ENCODE data around the gene RNF138.
"Not testable (repeated sequence)": the region's sequence is repeated elsewhere in the genome, so short reads cannot be mapped to it uniquely, and the experiment has no call there.

Gene RNF138

DNA sequence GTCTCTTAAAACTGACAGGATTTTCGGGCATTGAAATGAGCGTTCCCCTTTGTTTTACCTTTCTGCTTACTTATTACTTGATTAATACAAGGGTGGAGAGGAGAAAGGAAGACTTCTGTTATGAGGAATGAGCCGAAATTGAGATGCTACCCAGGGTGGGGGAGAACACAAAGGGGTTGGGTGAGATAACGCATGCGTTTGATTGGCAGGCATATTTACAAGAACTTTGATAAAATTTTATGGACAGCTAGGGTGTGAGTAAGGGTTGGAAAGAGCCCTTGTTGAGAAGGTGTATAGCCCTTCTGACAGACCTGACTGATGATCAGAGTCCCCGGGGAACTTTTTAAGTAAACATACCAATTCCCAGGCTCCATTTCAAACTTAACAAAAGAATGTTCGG is 1.8 kb downstream of the RNF138 start:
- FAIRE-seq: no peak
- DNase-seq (ENCODE audit: extremely low spot score, insufficient read length, low read depth): no peak

DNA sequence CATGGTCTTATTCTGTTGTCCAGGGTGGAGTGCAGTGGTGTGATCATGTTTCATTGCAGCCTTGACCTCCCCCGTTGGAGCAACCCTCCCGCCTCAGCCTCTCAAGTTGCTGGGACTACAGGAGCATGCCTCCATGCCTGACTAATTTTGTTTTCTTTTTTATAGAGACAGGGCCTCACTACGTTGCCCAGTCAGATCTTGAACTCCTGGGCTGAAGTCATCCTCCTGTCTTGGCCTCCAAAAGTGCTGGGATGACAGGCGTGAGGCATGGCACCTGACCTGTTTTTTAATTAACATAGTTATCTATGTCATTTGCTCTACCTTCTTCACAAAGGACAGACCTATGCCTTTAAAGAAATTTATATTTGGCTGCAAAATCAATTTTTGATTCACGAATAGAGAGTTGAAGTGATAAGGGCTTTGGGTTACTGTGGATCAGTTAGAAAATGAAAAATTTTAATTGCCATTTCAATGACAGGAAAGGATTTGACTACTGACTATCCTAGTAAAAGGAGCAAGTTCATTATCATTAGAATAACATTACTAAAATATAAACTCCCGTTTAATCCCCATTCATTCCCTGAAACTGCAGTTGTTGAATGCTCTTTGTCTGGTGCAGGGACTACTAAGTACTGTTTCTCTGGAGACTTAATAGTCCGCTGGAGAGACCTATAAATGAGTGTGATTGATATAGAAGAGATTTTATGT is 3.7 kb downstream of the RNF138 start:
- DNase-seq (ENCODE audit: extremely low spot score, insufficient read length, low read depth) (no peak), FAIRE-seq (peak; percentile 39)

DNA sequence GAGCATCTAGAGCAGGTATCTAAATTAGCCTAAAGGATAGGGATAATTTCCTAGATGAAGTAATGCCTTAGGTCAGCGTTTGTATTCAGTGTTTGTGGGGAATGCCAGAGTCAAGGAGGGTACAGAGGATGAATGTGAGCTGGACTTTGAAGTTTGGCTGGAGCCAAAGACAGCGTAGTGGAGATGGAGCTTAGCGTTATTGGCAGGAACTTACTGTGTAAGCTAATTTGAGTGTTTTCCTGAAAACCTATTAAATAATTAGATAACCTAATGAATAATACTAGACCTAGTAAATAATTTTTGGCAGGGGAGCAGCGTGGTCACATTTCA is 4.2 kb downstream of the RNF138 start:
- FAIRE-seq (no peak), DNase-seq (ENCODE audit: extremely low spot score, insufficient read length, low read depth) (no peak)

DNA sequence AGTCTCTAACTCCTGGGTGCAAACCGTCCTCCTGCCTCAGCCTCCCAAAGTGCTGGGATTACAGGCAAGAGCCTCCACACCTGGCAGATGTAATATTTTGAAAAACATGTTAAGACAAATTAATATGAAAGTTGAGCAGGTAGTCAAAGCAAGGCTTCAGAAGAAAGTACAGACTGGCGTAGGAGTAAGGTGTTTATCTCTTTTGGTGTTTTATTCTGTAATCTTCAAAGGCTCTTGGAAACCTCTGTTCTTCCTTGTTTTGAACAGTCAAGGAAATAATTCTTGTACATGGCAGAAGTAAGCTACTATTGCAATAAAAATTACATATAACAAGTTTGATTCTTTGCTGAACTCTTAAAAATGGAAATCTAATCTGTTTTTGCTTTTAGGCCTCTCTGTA is 5.3 kb downstream of the RNF138 start:
- no peak for FAIRE-seq

DNA sequence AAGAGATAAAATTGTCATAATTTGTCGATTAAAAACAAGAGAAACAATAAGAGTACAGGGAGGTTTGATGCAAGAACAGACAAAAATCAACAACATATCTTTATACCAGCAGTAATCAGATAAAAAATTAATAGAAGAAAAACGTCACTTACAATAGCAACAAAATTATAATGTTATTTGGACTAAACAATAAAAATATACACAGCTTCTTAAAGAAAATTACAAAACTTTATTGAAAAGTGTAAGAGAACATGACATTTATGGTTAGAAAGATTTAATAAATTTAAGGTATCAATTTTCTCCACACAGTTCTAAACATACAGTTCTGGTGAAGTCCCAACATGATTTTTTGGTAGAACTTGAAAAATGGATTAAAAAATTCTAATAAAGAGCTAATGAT is 12.8 kb downstream of the RNF138 start:
- FAIRE-seq: no peak

More for the DNA sequence above, 5.3 kb downstream of the RNF138 start:
- no peak for DNase-seq (ENCODE audit: extremely low spot score, insufficient read length, low read depth)

DNA sequence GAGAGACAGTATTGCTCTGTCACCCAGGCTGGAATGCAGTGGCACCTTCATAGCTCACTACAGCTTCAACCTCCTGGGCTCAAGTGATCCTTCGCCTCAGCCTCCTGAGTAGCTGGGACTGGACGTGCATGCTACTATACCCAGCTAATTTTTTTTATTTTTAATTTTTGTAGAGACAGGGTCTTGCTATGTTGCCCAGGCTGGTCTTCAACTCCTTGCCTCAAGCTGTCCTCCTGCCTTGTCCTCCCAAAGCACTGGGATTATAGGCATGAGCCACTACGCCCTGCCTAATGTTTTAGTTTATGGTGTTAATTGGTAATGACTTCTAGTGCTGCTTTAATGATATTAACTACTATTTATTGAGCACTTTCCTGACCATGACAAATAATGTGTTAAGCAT is 18.3 kb downstream of the RNF138 start:
- FAIRE-seq: no peak
- DNase-seq (ENCODE audit: extremely low spot score, insufficient read length, low read depth): no peak

More for the DNA sequence above, 12.8 kb downstream of the RNF138 start:
- DNase-seq (ENCODE audit: extremely low spot score, insufficient read length, low read depth): no peak

DNA sequence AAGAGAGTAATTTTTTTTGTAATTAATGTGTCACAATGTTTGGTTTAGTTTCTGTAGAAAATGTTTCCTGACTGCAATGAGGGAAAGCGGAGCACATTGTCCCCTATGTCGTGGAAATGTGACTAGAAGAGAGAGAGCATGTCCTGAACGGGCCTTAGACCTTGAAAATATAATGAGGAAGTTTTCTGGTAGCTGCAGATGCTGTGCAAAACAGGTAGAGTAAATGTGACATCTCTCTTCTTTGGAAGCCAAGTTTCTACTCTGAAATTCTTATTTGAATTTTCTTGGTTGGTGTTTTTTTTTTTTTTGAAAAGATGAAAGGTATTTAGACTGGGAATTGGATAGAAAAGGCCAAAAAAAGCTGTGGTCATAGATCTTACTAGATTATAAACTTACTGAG is 20.0 kb downstream of the RNF138 start:
- FAIRE-seq (no peak), DNase-seq (ENCODE audit: extremely low spot score, insufficient read length, low read depth) (no peak)

DNA sequence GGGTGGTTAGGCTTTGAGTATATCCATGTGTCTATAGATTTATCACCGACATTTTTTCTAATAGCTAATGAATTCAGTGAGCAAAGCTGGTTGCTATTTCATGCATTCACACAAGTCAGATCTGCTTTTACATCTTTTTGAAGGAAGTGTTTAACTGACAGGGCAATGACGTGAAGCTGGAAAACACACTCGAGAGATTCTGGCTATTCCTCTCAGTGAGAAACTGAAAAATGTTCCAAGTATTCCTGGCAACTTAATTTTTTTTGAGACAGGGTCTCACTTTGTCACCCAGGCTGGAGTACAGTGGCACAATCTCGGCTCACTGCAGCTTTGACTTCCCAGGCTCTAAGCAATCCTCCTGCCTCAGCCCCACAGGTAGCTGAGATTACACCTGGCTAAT is 21.2 kb downstream of the RNF138 start:
- DNase-seq (ENCODE audit: extremely low spot score, insufficient read length, low read depth) (no peak), FAIRE-seq (no peak)

DNA sequence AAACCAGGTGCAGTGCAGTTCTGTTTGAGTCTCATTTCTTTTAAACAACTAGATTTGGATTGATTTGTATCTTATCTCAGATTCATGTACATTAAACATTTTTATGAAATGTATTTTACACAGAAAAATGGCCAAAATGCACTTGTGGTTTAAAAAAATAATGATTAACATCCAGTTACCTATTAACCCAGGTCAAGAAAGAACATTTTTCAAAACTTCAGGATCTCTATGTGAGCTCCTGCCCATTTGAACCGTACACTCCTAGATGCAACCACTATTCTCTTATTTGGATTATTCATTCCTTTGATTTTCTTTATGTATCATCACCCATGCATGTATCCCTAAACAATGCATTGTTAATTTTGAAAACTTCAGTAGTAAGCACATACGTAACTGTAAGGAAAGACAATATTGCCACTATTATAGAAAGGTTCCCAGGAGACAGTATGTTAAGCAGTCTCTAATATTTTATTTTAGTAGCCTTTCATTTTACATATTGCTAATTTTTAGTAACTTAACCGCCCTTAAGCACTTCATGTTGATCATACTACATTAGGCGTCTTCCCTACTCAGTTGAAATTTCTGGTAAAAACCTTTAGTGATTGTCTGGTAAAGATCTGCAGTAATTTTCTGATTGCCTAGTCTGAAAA is 22.7 kb downstream of the RNF138 start:
- FAIRE-seq: no peak
- DNase-seq (ENCODE audit: extremely low spot score, insufficient read length, low read depth): no peak

DNA sequence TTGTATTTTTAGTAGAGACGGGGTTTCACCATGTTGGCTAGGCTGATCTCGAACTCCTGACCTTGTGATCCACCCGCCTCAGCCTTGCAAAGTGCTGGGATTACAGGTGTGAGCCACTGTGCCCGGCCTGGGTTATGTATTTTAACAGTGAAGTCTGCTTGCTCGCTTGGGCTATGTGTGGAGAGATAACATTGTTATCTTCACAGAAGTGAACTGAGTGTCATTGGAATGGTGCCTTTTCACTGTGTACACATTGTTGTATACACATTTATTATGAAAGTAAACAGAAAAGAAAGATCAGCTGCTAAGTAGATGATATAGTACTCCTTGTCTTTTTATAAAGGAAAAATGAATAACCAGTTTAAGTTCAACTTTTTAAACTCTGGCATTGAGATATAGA is 30.4 kb downstream of the RNF138 start:
- FAIRE-seq: no peak
- DNase-seq (ENCODE audit: extremely low spot score, insufficient read length, low read depth): no peak

DNA sequence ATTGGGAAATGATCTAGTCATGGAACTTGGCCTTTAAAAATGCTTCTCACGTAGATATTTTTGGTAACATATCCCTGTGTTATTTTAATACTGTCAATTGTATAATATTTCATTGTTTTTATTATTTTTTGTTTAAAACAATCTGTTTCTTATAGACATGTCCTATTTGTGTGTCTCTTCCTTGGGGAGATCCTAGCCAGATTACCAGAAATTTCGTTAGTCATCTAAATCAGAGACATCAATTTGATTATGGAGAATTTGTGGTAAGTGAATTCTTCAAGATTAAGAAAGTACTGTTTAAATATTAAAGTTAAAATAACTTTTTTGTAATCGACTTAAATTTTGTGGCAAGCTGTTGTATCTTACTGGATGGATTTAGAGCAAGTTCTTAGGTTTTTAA is 34.9 kb downstream of the RNF138 start:
- FAIRE-seq (no peak), DNase-seq (ENCODE audit: extremely low spot score, insufficient read length, low read depth) (no peak)

DNA sequence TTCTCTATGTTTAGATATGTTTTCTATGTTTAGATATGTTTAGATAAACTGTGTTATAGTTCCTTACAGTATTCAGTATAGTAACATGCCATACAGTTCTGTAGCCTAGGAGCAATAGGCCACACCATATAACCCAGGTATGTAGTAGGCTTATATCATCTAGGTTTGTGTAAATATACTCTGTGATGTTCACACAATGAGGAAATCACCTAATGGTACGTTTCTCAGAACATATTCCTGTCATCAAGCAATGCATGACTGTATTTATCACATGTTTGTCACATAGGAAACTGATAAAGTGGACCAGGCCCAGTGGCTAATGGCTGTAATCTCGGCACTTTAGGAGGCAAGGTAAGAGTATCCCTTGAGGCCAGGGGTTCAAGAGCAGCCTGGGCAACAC is 44.0 kb downstream of the RNF138 start:
- FAIRE-seq (no peak), DNase-seq (ENCODE audit: extremely low spot score, insufficient read length, low read depth) (no peak)

DNA sequence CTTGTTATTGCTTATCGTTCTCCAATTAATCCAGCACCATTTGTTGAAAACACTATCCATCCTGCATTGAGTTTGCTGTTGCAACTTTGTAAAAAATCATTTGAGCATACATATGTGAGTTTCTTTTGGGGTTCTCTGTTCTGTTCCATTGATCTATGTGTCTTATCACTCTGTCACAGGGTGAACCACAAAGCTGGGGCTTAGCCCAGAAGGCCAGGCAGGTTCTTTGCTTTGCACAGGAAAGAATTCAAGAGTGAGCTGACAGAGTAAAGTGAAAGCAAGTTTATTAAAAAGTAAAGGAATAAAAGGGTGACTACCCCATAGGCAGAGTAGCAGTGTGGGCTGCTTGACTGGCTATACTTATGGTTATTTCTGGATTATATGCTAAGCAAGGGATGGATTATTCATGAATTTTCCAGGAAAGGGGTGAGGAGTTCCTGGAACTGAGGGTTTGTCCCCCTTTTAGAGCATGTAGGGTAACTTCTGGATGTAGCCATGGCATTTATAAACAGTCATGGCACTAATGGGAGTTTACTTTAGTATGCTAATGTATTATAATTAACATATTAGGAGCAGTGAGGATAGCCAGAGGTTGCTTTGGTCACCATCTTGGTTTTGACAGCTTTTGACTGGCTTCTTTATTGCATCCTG is 46.8 kb downstream of the RNF138 start:
- FAIRE-seq (no peak), DNase-seq (ENCODE audit: extremely low spot score, insufficient read length, low read depth) (no peak)

DNA sequence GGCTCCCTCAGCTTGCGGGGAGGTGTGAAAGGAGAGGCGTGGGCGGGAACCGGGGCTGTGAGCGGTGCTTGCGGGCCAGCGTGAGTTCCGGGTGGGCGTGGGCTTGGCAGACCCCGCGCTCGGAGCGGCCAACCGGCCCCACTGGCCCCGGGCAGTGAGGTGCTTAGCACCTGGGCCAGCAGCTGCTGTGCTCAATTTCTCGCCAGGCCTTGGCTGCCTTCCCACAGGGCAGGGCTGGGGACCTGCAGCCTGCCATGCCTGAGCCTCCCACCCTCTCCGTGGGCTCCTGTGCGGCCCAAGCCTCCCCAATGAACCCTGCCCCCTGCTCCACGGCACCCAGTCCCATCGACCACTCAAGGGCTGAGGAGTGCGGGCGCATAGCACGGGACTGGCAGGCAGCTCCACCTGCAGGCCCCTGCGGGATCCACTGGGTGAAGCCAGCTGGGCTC is 48.2 kb downstream of the RNF138 start:
- FAIRE-seq: no peak
- no peak for DNase-seq (ENCODE audit: extremely low spot score, insufficient read length, low read depth)

DNA sequence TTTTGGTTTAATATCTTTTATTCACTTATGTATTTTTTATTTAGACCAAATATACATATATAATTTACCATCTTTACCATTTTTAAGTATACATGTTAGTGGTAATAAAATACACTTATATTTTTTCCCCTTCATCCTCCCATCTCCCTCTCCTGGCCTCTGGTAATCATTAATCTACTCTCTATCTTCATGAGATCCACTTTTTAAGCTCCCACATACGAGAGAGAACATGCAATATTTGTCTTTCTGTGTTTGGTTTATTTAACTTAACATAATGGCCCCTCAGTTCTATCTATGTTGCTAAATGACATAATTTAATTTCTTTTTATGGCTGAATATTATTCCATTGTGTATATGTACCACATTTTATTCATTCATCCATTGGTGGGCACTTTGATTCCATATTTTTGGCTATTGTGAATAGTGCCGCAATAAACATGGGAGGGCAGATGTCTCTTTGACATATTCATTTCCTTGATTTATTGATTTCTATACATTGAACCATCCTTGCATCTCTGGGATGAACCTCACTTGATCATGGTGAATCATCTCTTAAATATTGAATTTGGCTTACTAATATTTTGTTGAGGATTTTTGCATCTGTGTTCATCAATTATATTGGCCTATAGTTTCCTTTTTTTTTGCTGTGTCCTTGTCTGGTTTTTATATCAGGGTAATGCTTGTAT is 56.7 kb downstream of the RNF138 start:
- DNase-seq (ENCODE audit: extremely low spot score, insufficient read length, low read depth) (no peak), FAIRE-seq (no peak)

DNA sequence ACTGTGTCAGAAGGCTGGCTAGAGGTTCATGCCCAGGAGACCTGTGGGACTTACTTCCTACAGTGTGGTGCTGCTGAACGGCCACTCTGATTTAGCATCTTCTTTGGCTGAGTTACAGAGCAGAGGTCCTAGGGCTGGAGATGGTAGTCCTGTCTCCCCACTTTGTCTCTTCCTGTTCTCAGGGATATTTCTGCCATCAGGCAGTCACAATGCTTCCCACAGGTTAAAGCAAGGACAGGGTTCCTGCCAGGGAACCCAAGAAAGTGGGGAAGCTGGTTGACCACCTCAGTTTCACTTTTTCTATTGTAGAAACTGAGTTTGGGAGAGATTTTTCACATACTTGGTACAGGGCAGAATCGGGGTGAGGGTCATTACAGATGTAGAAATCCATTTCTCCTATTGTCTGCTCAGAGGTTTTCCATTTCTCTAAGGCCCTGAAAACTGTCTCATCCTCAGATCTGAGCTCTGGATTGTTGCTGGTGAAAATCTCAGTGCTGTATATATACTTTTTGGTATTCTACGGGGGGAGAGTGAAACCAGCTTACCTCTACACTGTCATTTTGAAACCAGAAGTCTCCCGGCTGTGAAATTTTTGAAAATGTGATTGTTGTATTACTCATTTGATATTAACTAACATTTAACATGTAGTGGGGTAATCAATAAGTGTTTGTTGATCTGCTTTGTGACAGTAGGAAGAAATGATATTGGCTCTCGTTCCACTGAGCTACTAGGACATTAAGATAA is 61.2 kb downstream of the RNF138 start:
- FAIRE-seq (peak; percentile 74), DNase-seq (ENCODE audit: extremely low spot score, insufficient read length, low read depth) (peak; percentile 18)

DNA sequence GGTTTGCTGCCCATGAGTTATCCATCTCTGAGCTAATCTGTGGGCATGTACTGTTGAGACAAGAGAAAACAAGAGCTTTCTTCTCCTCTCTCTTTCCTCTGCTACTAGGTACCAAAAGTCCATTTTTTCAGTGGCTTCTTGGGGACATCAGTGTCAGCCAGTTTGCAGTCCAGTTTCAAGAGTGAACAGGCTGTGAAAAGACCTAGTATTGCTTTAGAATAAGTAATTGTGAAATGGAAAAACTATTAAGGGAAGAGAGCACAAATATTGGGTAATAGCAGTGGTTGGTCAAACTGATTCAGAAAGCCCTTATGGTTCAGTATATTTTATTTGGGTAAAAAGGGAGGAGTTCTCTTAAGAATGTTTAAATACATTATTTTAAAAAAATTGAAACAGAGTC is 65.2 kb downstream of the RNF138 start:
- FAIRE-seq: no peak
- no peak for DNase-seq (ENCODE audit: extremely low spot score, insufficient read length, low read depth)

DNA sequence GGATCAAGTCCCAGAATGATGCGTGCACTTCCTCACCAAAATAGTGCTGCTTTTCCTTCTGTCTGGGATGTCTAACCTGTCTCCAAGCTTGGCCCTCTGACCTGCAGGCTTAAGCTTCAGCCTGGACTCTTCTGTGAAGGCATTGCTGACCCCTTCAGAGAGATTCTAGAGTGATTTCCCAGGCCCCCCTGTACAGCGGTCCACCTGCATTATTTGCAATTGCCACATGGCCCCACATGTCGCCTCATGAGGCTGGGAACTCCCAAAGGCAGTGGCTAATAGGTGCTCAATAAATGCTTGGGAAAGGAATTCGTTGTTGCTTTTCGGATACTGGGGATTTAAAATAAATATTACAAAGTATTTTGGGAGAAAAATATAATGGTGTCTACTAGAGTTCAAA is 65.9 kb downstream of the RNF138 start:
- FAIRE-seq (no peak), DNase-seq (ENCODE audit: extremely low spot score, insufficient read length, low read depth) (no peak)

DNA sequence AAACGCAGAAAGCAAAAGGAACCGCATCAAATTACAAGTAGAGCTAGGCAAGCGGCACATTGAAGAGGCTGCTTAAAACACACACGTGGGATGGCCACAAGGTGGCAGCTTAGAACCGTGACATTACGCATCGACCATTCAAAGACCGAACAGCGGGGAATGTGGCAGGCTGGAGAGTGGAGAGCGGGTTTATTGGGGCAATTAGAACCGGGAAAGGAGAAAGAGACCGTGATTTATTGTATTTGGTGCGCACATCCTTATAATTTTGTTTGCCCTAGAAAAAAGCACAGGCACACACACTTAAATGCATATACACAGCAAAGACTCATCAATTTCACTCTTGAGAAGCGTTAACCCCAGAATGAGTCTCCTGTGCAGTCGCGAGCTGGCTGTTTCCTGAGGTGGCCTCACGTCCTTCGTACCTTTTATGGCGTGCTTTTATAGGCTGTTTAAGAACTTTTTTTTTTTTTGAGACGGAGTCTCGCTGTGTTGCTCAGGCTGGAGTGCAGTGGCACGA is 66.5 kb downstream of the RNF138 start:
- FAIRE-seq (peak; percentile 94), DNase-seq (ENCODE audit: extremely low spot score, insufficient read length, low read depth) (peak; percentile 47)

DNA sequence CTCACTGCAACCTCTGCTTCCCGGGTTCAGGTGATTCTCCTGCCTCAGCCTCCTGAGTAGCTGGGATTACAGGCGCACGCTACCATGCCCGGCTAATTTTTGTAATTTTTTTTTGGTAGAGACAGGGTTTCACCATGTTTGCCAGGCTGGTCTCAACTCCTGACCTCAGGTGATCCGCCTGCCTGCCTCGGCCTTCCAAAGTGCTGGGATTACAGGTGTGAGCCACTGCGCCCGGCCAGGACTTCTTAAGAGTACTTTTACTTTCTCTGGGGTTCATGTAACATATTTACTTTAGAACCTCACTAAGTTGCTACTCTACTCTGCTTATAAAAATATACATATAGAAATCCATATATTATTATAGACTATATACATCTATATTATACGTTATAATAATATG is 67.0 kb downstream of the RNF138 start:
- not testable (repeated sequence) for FAIRE-seq; DNase-seq (ENCODE audit: extremely low spot score, insufficient read length, low read depth)

Data from GM18507 (cell line).